T-helper 17 cell (primary cell): ENCODE data around the gene SLC16A11. TPM values are rescaled to one million over a fixed set of nuclear protein-coding genes. Genes with fewer than 3 reads are reported as not detected.

Experiments used
- total RNA-seq, 4 donors: library from RNA in 2 of 4; stranded (reverse) in 2 of 4; gene quantifications; one replicate each; pipeline ENCODE4 v1.2.3 and lab custom pipeline; 2022 to 2026

Gene SLC16A11
- total RNA-seq, 2 donors from 2014 or later, result 0.40 TPM; not detected in 1

Other genes with a start within 250 kb of the SLC16A11 start
- gene TEKT1, start 212.4 kb downstream of the SLC16A11 start, total RNA-seq, result under 1 TPM in 1 of 2 donors, not detected in 1; 0.37 TPM
- gene ALOX12, start 48.0 kb downstream of the SLC16A11 start, total RNA-seq, result 10 to 100 TPM in 1 of 2 donors, 1 to 10 TPM in 1; 1.2 to 32.0 TPM
- gene RNASEK, start 31.5 kb downstream of the SLC16A11 start, total RNA-seq, result 100 to 1,000 TPM; 141 to 150 TPM
- gene BCL6B, start 21.0 kb downstream of the SLC16A11 start, total RNA-seq, result under 1 TPM in 1 of 2 donors, not detected in 1; 0.17 TPM
- 1 to 10 TPM; 3.3 to 4.6 TPM for gene SLC16A13, start 8.1 kb downstream of the SLC16A11 start, total RNA-seq
- 1 to 10 TPM in 1 of 2 donors, under 1 TPM in 1; 0.40 to 7.1 TPM for gene CLEC10A, start 36.2 kb upstream of the SLC16A11 start, total RNA-seq
- gene ASGR2, start 70.7 kb upstream of the SLC16A11 start, total RNA-seq, result under 1 TPM; 0.67 to 0.78 TPM
- gene ASGR1, start 135.3 kb upstream of the SLC16A11 start, total RNA-seq, result under 1 TPM; 0.42 to 0.92 TPM
- gene DLG4, start 175.7 kb upstream of the SLC16A11 start, total RNA-seq, result 10 to 100 TPM in 1 of 2 donors, 1 to 10 TPM in 1; 9.8 to 16.1 TPM
- gene ACADVL, start 175.8 kb upstream of the SLC16A11 start, total RNA-seq, result 100 to 1,000 TPM; 268 to 279 TPM
- gene DVL2, start 190.4 kb upstream of the SLC16A11 start, total RNA-seq, result 10 to 100 TPM; 37.0 to 46.9 TPM
- 10 to 100 TPM; 19.2 to 23.2 TPM for gene PHF23, start 195.4 kb upstream of the SLC16A11 start, total RNA-seq
- 100 to 1,000 TPM; 212 to 247 TPM for gene GABARAP, start 198.4 kb upstream of the SLC16A11 start, total RNA-seq
- 100 to 1,000 TPM; 112 to 115 TPM for gene CTDNEP1, start 207.6 kb upstream of the SLC16A11 start, total RNA-seq
- 10 to 100 TPM; 43.0 to 51.0 TPM for gene ELP5, start 208.1 kb upstream of the SLC16A11 start, total RNA-seq
- 1 to 10 TPM in 1 of 2 donors, under 1 TPM in 1; 0.78 to 1.2 TPM for gene CLDN7, start 218.4 kb upstream of the SLC16A11 start, total RNA-seq
- not detected for gene SLC2A4, start 237.6 kb upstream of the SLC16A11 start, total RNA-seq